GM10847 (cell line): Measurements from ENCODE around the gene TLL1.

Experiments
- POLR2A ChIP-seq: IDR thresholded peaks from 2 replicates; pipeline ENCODE4 v1.6.1; 2011; ENCODE audit not compliant: insufficient read length; ENCODE audit errors: extremely low read depth

TLL1 gene

GRCh38 chr4:165991325-165992180 lies 118.5 kb downstream of the TLL1 start:
- TF ChIP-seq POLR2A: no peak

- TF ChIP-seq POLR2A: no peak
Measured at GRCh38 chr4:165992283-165992682, 119.2 kb downstream of the TLL1 start.

DNA sequence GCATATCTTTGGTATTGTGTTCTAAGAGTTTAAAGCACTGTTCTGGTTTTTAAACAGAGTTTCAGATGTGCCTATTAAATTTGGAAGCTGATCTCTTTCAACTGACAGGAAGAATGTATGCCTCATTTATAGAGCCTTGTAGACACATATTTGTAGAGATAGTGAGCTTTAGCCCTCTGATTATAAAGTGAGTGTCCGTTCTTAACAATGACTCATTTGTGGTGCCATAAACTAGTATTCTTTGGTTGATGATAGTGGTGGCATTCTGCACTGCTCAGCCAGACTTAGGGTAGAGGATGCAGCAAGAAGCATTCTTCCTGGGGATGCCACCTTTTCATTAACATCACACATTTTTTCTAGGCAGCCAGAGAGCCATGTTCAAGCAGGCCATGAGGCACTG lies 121.7 kb downstream of the TLL1 start:
- no peak for TF ChIP-seq POLR2A

GRCh38 chr4:166003811-166004210 lies 130.8 kb downstream of the TLL1 start:
- no peak for TF ChIP-seq POLR2A

- no peak for TF ChIP-seq POLR2A
Measured at GRCh38 chr4:166006217-166006616, 133.2 kb downstream of the TLL1 start.

- no peak for TF ChIP-seq POLR2A
Measured at GRCh38 chr4:166008510-166008909, 135.5 kb downstream of the TLL1 start.

- TF ChIP-seq POLR2A: no peak
Measured at GRCh38 chr4:166012129-166013030, 139.3 kb downstream of the TLL1 start.

DNA sequence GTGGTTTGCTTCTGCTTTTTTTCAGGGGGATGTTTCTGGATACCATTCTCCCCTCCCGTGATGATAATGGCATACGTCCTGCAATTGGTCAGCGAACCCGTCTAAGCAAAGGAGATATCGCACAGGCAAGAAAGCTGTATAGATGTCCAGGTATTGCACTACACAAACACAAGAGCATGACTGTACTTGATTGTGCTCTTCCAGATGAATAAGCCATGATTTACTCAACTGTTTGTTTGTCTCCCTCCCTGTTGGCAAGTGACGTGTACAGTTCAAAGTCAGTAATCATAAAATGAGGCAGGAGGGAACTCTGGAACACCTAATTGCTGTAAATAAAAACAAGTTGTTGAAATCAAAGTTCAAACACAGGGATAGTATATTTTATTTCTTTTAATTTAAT lies 141.4 kb downstream of the TLL1 start:
- no peak for TF ChIP-seq POLR2A

DNA sequence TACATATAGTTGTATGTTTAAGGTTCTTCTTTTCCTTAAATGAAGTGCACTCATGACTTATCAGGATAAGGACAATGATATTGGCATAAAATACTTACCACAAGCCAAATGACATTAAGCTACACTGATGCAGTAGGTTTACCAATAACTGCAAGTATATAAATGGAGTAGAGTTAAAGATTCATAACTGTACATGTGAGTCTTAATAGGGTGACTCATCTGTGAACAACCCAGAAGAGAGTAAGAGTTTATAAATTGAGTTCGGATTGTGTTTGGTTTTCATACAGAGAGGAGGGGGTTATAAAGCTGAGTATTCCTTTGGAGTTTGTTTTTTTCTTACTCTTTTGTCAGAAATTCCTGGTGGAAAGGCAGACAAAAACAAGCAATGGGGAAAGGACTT lies 144.8 kb downstream of the TLL1 start:
- no peak for TF ChIP-seq POLR2A

DNA sequence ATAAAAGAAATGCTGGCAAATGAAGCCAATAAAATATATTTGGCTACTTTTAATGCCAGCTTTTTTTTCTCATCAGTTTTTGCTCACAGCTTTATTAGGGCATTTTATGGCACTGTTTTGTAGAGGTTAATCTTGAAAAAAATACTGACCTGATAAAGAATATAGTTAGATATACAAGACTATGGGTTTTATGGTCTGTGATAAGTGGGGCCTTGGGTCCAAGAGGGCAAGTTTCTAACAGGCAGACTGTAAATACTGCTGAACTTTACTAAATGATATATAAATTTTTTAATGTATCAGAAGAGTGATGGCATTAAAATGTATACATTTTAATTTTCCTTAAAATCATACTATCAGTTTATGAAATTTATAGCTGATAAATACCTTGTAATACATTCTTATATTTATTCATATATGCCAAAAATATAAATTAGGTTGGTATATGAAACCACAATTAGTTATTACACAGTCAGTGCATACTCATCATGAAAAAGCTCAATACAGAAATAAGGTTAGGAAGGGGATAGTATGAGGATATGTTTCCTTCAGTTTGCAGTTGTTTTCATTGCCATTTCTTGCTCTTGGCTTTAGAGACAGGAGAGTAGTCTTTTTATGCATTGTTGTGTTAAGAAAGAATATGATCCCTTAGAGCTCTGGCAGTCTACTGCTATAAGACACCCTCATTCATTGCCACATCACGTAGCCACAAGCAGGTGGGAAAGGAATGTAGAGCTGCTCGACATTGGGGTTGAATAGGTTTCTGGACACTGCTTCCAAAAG lies 146.6 kb downstream of the TLL1 start:
- no peak for TF ChIP-seq POLR2A

- no peak for TF ChIP-seq POLR2A
Measured at GRCh38 chr4:166021617-166022016, 148.6 kb downstream of the TLL1 start.

- no peak for TF ChIP-seq POLR2A
Measured at GRCh38 chr4:166034965-166035364, 161.9 kb downstream of the TLL1 start.

GRCh38 chr4:166039822-166040221 lies 166.8 kb downstream of the TLL1 start:
- TF ChIP-seq POLR2A: no peak

GRCh38 chr4:166042510-166043055 lies 169.5 kb downstream of the TLL1 start:
- TF ChIP-seq POLR2A: no peak

- TF ChIP-seq POLR2A: no peak
Measured at GRCh38 chr4:166043801-166044200, 170.8 kb downstream of the TLL1 start.
